HL-60 (cell line): Measurements from ENCODE around the gene PLA2G12A.

Source experiments
- DNase-seq, 2 experiments: peaks; one replicate each; pipeline ENCODE4 v3.0.0-alpha.2; 2010 to 2020; ENCODE audit warnings: low read depth in 1 of 2, low spot score in 1 of 2
- H3K27ac ChIP-seq: fragments of 250-450 bp; sonication (Bioruptor Pico); replicated peaks from 2 replicates; pipeline ENCODE4 v1.5.1; 2020; ENCODE audit warnings: mild to moderate bottlenecking, moderate library complexity
- H3K27me3 ChIP-seq: fragments of 250-450 bp; sonication (Bioruptor Pico); 2 replicates; pipeline ENCODE4 v1.5.1; 2021; ENCODE audit warnings: mild to moderate bottlenecking, moderate library complexity; ENCODE audit not compliant: insufficient read depth, poor library complexity, severe bottlenecking
- H3K4me3 ChIP-seq: replicated peaks from 2 replicates; pipeline ENCODE4 v1.5.1; 2011; ENCODE audit warnings: mild to moderate bottlenecking, control low read depth, low read length; ENCODE audit not compliant: insufficient read depth
- GABPA ChIP-seq: IDR thresholded peaks from 2 replicates; pipeline ENCODE4 v1.6.1; 2012; ENCODE audit warnings: low read depth
- POLR2AphosphoS5 ChIP-seq: IDR thresholded peaks from 2 replicates; pipeline ENCODE4 v1.6.1; 2012; ENCODE audit warnings: low read depth
- SPI1 ChIP-seq: IDR thresholded peaks from 2 replicates; pipeline ENCODE4 v1.6.1; 2012; ENCODE audit warnings: low read depth, mild to moderate bottlenecking, borderline replicate concordance
- TF ChIP-seq, protein P1 (sequence below): IDR thresholded peaks from one replicate; pipeline ENCODE4 v1.5.1; 2011; ENCODE audit warnings: low read length, control low read depth, inconsistent platforms; ENCODE audit not compliant: insufficient read depth
- TF ChIP-seq, protein P2 (sequence below): IDR thresholded peaks from 2 replicates; pipeline ENCODE4 v1.6.1; 2012; ENCODE audit warnings: low read depth; ENCODE audit not compliant: insufficient replicate concordance

The PLA2G12A gene

DNA sequence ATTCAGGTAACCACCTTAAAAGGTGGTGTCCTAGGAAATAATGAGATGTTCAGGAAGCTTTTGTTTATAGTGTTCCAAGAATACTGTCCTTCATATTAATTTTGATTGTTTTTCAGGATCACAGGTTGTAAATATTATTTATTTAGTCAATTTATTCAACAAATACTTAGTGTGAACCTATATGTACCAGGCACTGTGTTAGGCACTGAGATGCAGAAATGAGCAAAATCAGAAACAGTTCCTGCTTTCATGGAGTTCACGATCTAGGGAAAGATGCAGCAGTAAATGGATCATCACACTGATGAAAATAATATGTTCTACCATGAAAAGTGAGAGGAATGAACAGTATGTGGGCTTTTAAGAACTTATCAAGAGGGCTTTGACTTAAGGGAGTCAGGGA, 18.2 kb upstream of the PLA2G12A start:
- no peak for TF ChIP-seq POLR2AphosphoS5
- TF ChIP-seq SPI1, result no peak
- TF ChIP-seq, protein P1, sequence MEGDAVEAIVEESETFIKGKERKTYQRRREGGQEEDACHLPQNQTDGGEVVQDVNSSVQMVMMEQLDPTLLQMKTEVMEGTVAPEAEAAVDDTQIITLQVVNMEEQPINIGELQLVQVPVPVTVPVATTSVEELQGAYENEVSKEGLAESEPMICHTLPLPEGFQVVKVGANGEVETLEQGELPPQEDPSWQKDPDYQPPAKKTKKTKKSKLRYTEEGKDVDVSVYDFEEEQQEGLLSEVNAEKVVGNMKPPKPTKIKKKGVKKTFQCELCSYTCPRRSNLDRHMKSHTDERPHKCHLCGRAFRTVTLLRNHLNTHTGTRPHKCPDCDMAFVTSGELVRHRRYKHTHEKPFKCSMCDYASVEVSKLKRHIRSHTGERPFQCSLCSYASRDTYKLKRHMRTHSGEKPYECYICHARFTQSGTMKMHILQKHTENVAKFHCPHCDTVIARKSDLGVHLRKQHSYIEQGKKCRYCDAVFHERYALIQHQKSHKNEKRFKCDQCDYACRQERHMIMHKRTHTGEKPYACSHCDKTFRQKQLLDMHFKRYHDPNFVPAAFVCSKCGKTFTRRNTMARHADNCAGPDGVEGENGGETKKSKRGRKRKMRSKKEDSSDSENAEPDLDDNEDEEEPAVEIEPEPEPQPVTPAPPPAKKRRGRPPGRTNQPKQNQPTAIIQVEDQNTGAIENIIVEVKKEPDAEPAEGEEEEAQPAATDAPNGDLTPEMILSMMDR, result no peak
- TF ChIP-seq, protein P2, sequence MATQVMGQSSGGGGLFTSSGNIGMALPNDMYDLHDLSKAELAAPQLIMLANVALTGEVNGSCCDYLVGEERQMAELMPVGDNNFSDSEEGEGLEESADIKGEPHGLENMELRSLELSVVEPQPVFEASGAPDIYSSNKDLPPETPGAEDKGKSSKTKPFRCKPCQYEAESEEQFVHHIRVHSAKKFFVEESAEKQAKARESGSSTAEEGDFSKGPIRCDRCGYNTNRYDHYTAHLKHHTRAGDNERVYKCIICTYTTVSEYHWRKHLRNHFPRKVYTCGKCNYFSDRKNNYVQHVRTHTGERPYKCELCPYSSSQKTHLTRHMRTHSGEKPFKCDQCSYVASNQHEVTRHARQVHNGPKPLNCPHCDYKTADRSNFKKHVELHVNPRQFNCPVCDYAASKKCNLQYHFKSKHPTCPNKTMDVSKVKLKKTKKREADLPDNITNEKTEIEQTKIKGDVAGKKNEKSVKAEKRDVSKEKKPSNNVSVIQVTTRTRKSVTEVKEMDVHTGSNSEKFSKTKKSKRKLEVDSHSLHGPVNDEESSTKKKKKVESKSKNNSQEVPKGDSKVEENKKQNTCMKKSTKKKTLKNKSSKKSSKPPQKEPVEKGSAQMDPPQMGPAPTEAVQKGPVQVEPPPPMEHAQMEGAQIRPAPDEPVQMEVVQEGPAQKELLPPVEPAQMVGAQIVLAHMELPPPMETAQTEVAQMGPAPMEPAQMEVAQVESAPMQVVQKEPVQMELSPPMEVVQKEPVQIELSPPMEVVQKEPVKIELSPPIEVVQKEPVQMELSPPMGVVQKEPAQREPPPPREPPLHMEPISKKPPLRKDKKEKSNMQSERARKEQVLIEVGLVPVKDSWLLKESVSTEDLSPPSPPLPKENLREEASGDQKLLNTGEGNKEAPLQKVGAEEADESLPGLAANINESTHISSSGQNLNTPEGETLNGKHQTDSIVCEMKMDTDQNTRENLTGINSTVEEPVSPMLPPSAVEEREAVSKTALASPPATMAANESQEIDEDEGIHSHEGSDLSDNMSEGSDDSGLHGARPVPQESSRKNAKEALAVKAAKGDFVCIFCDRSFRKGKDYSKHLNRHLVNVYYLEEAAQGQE, result no peak
- TF ChIP-seq GABPA, result no peak
- no peak overlapping the region for H3K27ac ChIP-seq
- H3K4me3 ChIP-seq, result no peak overlapping the region
- H3K27me3 ChIP-seq, result peaks cover 3% of the 10 kb centered on the region
- no peak for DNase-seq

DNA sequence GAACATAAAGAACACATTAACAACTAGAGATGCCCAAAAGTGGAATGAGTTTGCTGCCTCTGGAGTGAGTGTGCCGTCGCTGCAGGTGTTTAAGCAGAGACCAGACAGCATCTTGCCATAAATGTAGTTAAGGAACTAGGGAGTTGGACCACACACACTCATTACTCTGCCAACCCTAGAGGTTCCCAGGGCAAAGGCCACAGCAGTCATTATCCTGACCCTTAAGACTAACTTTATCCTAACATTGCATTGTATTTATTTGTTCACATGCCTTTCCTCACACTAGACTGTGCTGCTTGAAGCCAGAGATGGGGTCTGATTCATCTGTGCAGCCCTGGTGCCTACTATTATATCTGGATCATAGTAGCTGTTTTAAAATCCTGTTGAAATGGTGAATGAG, 16.9 kb upstream of the PLA2G12A start:
- TF ChIP-seq, protein P2, result no peak
- TF ChIP-seq POLR2AphosphoS5 (no peak), GABPA (no peak), SPI1 (no peak)
- TF ChIP-seq, protein P1, result no peak
- Histone ChIP-seq H3K27ac (no peak overlapping the region), H3K27me3 (peaks cover 3% of the 10 kb centered on the region), H3K4me3 (no peak overlapping the region)
- DNase-seq, result no peak

DNA sequence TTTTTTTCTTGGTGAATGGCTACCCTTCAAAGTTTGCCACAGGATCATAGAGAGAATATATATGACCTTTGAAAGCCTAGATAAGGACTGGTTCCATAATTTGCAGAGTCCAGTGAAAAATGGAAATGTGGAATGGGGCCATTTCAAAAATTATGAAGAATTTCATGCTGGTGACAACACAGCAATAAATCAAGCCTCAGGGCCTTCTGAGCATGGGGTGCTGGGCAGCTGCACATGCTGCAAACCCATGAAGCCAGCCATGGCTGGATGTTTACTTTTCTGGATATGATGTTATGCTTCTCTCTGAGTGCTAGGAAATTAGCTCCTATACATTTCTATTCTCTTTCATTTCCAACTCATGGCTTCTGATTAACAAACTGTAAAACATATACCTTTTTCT, 16.0 kb upstream of the PLA2G12A start:
- Histone ChIP-seq H3K27ac (no peak overlapping the region), H3K27me3 (peaks cover 3% of the 10 kb centered on the region), H3K4me3 (no peak overlapping the region)
- TF ChIP-seq POLR2AphosphoS5, result no peak
- TF ChIP-seq, protein P2, result no peak
- no peak for TF ChIP-seq SPI1
- TF ChIP-seq GABPA, result no peak
- TF ChIP-seq, protein P1, result no peak
- DNase-seq, result no peak
